GM12865 (cell line): Measurements from ENCODE around the gene TEX14.
A peak's percentile ranks its signal among the peaks of the same experiment; 100 is the strongest.

Source experiments
- DNase-seq: peaks from one replicate; pipeline ENCODE4 v3.0.0; 2010; ENCODE audit warnings: low read depth
- H3K4me3 ChIP-seq: 2 replicates; pipeline ENCODE4 v1.5.1; 2011; ENCODE audit warnings: mild to moderate bottlenecking, low read depth, low read length, control low read depth
- TF ChIP-seq, protein P1 (sequence below): IDR thresholded peaks from 2 replicates; pipeline ENCODE4 v1.5.1; 2011; ENCODE audit warnings: low read length, control low read depth, low read depth, inconsistent platforms; ENCODE audit not compliant: insufficient read depth; ENCODE audit errors: missing control alignments

TEX14 gene

GRCh38 chr17:58513267-58513964 lies 178.4 kb downstream of the TEX14 start:
- peak overlapping the region; percentile 86 for H3K4me3 ChIP-seq
- TF ChIP-seq, protein P1, sequence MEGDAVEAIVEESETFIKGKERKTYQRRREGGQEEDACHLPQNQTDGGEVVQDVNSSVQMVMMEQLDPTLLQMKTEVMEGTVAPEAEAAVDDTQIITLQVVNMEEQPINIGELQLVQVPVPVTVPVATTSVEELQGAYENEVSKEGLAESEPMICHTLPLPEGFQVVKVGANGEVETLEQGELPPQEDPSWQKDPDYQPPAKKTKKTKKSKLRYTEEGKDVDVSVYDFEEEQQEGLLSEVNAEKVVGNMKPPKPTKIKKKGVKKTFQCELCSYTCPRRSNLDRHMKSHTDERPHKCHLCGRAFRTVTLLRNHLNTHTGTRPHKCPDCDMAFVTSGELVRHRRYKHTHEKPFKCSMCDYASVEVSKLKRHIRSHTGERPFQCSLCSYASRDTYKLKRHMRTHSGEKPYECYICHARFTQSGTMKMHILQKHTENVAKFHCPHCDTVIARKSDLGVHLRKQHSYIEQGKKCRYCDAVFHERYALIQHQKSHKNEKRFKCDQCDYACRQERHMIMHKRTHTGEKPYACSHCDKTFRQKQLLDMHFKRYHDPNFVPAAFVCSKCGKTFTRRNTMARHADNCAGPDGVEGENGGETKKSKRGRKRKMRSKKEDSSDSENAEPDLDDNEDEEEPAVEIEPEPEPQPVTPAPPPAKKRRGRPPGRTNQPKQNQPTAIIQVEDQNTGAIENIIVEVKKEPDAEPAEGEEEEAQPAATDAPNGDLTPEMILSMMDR: peak; percentile 2
- peak; percentile 68 for DNase-seq

- TF ChIP-seq, protein P1: no peak
- no peak for DNase-seq
- H3K4me3 ChIP-seq: no peak overlapping the region
These were observed 181.8 kb downstream of the TEX14 start for GRCh38 chr17:58510075-58510474.

- TF ChIP-seq, protein P1: no peak
- no peak for DNase-seq
- H3K4me3 ChIP-seq: no peak overlapping the region
These were observed 183.3 kb downstream of the TEX14 start for GRCh38 chr17:58508341-58509067.

- TF ChIP-seq, protein P1: no peak
- no peak overlapping the region for H3K4me3 ChIP-seq
- DNase-seq: no peak
These were observed 184.7 kb downstream of the TEX14 start for GRCh38 chr17:58507123-58507634.
